ENCODE results near the gene ARV1. TPM values are rescaled to one million over a fixed set of nuclear protein-coding genes. Genes with fewer than 3 reads are reported as not detected.
"Not testable (repeated sequence)": the region's sequence is repeated elsewhere in the genome, so short reads cannot be mapped to it uniquely, and the experiment has no call there.

ARV1 gene
- total RNA-seq, 1 experiment from 2014 or later: 34.7 TPM

GRCh38 chr1:231019711-231020110 lies 40.8 kb downstream of the ARV1 start:
- DNase-seq (ENCODE audit: low read depth): no peak

GRCh38 chr1:231020139-231020601 lies 41.3 kb downstream of the ARV1 start:
- DNase-seq (ENCODE audit: low read depth): peak; percentile 69

GRCh38 chr1:231020816-231021215 lies 41.9 kb downstream of the ARV1 start:
- no peak for DNase-seq (ENCODE audit: low read depth)

- DNase-seq (ENCODE audit: low read depth): peak; percentile 24
Observed at GRCh38 chr1:231021540-231022031, 42.7 kb downstream of the ARV1 start.

- DNase-seq (ENCODE audit: low read depth): not testable (repeated sequence)
Observed at GRCh38 chr1:231022543-231022942, 43.6 kb downstream of the ARV1 start.

GRCh38 chr1:231023150-231023549 lies 44.3 kb downstream of the ARV1 start:
- DNase-seq (ENCODE audit: low read depth): no peak

GRCh38 chr1:231026576-231026975 lies 47.7 kb downstream of the ARV1 start:
- no peak for DNase-seq (ENCODE audit: low read depth)

- DNase-seq (ENCODE audit: low read depth): no peak
Observed at GRCh38 chr1:231027136-231027925, 48.4 kb downstream of the ARV1 start.

GRCh38 chr1:231027971-231028370 lies 49.1 kb downstream of the ARV1 start:
- no peak for DNase-seq (ENCODE audit: low read depth)

GRCh38 chr1:231028682-231029081 lies 49.8 kb downstream of the ARV1 start:
- no peak for DNase-seq (ENCODE audit: low read depth)

- DNase-seq (ENCODE audit: low read depth): not testable (repeated sequence)
Observed at GRCh38 chr1:231029247-231029646, 50.4 kb downstream of the ARV1 start.

GRCh38 chr1:231029841-231030240 lies 50.9 kb downstream of the ARV1 start:
- DNase-seq (ENCODE audit: low read depth): no peak

- no peak for DNase-seq (ENCODE audit: low read depth)
Observed at GRCh38 chr1:231032963-231033362, 54.1 kb downstream of the ARV1 start.

- DNase-seq (ENCODE audit: low read depth): no peak
Observed at GRCh38 chr1:231035799-231036198, 56.9 kb downstream of the ARV1 start.

- DNase-seq (ENCODE audit: low read depth): peak; percentile 32
Observed at GRCh38 chr1:231036416-231036815, 57.5 kb downstream of the ARV1 start.

- no peak for DNase-seq (ENCODE audit: low read depth)
Observed at GRCh38 chr1:231037585-231038517, 59.0 kb downstream of the ARV1 start.

GRCh38 chr1:231039161-231040018 lies 60.5 kb downstream of the ARV1 start:
- no peak for DNase-seq (ENCODE audit: low read depth)

- DNase-seq (ENCODE audit: low read depth): no peak
Observed at GRCh38 chr1:231040019-231040799, 61.3 kb downstream of the ARV1 start, which contains the start of gene FAM89A. Gene FAM89A, minus strand, starts transcription at chr1:231040254. Its CDS starts 43 bp downstream, at chr1:231040211.

- DNase-seq (ENCODE audit: low read depth): no peak
Observed at GRCh38 chr1:231040800-231041718, 62.2 kb downstream of the ARV1 start.

Measured in HT1080 (cell line).